Activated gamma-delta T cell (primary cell): ENCODE data around the gene DRC1.
"Not testable (repeated sequence)": the region's sequence is repeated elsewhere in the genome, so short reads cannot be mapped to it uniquely, and the experiment has no call there.

Experiments
- DNase-seq: peaks from one replicate; lab custom pipeline; 2025; lab: John Stamatoyannopoulos, UW
- total RNA-seq, 2 donors: gene quantifications; one replicate each; lab custom pipeline; 2026; lab: John Stamatoyannopoulos, UW

DRC1 gene
- 0.15 to 0.17 reads per million in 2 donors for total RNA-seq

- no peak for DNase-seq
Observed at GRCh38 chr2:26401739-26402541, at the start of gene DRC1. Gene DRC1, plus strand, starts transcription at chr2:26401920. Its CDS starts 70 bp downstream, at chr2:26401990.

DNA sequence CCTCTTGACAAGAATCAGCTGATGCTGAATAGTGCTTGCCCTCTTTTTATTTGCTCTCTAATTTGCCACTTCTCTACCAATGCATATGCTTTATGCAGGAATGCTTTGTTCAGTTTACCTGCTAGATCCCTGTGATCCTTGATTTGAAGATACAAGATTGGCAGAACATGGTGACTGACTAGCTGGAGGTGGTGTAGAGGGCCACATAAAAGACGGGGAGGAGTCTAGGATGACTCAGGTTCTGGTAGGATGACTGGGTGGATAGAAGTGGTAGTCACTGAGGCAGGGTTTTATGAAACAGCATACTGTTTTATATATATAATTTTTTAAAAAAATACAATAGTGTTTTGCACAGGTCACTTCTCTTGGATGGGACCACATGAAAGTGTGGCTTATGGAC is 48.8 kb upstream of the DRC1 start:
- no peak for DNase-seq

- DNase-seq = not testable (repeated sequence)
Observed at GRCh38 chr2:26354469-26354868, 47.3 kb upstream of the DRC1 start.

DNA sequence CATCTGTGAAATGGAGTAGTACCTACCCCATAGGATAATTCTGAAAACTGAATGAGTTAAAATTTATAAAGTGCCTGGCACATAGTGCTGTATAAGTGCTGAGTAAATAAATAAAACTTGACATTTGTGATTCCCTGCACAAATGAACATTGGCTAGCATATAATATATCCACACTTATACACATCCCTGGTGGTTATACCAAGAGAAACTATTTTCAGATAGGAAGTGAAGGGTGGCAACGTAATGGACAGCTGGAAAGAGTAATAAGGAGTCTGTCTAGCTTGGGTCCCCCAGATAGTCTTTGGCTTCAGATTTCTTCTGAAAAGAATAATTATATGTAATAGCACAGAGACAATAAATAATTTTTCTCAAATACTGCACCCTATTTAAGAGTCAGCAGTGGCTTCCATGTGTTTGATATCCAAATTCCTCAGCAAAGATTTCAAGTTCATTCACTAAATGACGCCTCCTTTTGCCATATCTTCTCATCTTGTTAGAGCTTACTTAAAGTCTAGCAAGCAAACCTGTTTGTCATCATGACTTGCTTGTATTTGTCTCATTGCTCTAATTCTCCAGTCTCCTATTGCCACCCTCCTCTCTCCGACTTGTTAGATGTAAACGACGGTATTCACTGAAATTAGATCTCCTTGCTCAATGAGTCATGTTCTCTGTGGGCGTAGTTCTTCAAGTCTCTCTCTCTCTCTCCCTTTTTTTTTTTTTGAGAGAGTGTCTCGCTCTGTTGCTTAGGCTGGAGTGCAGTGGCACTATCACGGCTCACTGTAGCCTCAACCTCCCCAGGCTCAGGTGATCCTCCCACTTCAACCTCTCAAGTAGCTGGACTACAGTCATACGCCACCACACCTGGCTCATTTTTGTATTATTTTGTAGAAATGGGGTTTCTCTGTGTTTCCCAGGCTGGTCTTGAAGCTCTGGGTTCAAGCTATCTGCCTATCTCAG is 46.4 kb upstream of the DRC1 start:
- no peak for DNase-seq

DNA sequence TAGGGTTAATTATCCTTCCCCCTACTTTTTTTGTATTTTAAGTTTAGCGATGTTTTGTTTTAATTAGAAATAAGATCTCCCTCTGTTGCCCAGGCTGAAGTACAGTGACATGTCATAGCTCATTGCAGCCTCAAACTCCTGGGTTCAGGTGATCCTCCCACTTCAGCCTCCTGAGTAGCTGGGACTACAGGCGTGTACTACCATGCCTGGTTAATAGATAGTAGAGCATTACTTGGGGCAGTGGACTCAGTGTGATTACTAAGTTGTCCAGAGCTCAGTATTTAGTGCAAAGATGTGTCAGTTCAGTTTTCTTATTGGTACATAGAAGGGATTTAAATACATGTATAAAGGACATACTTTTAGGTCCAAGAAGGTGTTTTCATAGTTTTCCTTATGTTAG is 45.6 kb upstream of the DRC1 start:
- DNase-seq = no peak

GRCh38 chr2:26356771-26357170 is 44.9 kb upstream of the DRC1 start:
- DNase-seq = no peak

DNA sequence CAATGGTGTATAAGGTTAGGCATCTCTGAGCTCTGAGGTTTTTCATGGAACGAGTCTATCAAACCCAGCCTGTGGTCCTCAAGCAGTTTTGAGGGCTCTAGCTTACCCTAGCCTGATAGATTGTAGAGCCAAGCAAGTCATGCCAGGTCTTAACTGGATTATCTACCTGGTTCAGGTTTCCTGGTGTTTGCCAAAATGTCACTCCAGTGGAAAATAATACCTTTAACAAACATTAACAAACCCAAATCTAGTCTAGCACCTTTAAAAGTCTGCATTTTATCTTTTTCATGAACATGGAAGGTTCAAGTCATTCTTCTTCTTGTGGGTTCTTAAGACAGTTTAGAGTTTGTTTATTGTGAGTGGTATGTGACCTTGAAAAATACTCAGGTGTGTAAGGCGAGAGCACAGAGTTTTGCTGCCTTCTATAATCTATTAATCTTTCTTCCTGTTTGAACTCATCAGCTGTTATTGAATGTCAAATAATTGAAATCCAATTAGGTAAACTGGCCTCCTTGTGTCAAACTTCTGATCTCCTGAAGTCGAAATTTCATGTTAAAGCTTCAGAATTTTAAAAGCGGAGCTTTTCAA is 41.7 kb upstream of the DRC1 start:
- DNase-seq = no peak

DNA sequence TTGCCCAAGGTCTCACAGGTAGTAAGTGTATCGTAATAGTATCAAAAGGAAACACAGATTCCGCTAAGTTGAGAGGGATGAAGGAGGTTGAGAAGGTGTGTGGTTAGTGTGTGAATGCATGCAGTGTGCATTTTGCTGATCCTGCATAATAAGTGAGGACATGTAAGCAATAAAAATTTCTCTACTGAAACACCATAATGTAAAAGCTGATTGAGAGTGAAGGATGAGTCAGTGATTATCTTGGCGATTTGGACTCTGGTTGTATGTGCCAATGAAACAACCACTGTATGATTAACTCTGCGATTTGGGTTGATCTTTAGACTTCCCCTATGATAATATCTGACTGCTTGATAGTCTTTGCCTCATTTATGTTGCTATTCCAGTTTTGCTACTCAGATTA is 38.4 kb upstream of the DRC1 start:
- no peak for DNase-seq

- DNase-seq = no peak
Observed at GRCh38 chr2:26363958-26364357, 37.8 kb upstream of the DRC1 start.

DNA sequence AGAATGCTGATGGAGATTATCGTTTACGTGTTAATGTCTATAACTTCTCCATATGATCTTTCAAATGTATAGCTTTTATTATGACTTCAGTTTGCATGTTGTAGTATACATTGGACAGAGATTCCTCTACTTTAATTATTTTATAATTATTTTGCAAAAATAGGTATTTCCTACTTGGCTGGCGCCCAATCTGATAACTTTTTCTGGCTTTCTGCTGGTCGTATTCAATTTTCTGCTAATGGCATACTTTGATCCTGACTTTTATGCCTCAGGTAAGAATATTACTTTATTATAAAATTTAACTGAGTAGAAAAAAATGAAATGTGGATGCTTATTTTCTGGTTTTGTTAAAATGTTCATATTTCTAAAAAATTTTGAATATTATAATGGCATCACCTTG is 37.1 kb upstream of the DRC1 start:
- DNase-seq = no peak

- no peak for DNase-seq
Observed at GRCh38 chr2:26366957-26367356, 34.8 kb upstream of the DRC1 start.

GRCh38 chr2:26369664-26370063 is 32.1 kb upstream of the DRC1 start:
- DNase-seq = not testable (repeated sequence)

GRCh38 chr2:26370909-26371308 is 30.8 kb upstream of the DRC1 start:
- not testable (repeated sequence) for DNase-seq

GRCh38 chr2:26376799-26377198 is 24.9 kb upstream of the DRC1 start:
- DNase-seq = no peak

DNA sequence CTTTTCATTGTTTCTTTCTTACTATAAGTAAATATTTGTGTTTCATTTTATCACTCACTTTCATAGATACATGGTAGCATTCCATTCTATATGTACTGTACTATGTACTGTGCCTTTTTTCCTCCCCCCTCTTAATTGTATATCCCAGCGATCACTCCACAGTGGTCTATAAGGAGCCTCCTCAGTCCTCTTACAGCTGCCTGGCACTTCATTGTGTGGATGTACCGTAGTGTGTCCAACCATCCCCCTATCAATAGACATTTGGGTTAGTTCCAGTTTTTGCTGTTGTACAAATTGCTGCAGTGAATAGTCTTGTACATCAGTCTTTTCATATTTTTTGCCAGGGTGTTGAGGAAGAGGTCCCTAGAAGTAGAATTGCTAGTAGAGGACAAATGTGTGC is 21.4 kb upstream of the DRC1 start:
- no peak for DNase-seq

DNA sequence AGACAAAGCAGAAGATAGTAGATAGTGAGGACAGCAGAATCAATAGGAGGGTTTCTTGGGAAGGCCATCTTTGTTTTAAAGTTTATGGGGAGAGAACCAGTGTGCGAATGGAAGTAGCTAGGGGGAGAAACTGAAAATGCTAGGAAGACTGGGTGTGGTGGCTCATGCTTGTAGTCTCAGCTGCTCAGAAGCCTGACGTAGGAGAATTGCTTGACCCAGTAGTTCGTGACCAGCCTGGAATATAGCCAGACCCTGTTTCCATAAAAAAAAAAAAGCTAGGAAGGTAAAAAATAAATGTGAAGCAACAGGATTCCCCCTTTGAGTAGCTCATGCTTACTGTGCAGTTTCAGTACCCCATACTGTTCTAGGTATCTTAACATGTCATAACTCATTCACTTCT is 19.2 kb upstream of the DRC1 start:
- no peak for DNase-seq

- no peak for DNase-seq
Observed at GRCh38 chr2:26384183-26384582, 17.5 kb upstream of the DRC1 start.

DNA sequence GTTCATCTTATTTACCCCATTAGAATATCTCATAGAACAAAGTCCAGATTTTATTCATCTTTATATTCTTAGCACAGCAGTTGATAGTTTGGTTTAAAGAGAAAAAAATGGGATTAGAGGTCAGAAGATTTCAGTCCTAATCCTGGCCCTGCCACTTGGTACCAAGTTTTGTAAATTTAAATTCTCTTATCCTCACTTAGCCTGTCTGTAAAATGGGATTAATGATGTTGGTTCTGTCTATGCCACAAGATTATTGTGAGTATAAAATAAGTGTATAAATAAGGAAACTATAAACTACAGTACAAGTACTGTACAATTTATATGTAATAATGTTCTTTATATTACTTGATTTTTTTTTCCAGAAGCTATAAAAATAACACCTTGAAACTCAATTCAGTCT is 17.1 kb upstream of the DRC1 start:
- no peak for DNase-seq

DNA sequence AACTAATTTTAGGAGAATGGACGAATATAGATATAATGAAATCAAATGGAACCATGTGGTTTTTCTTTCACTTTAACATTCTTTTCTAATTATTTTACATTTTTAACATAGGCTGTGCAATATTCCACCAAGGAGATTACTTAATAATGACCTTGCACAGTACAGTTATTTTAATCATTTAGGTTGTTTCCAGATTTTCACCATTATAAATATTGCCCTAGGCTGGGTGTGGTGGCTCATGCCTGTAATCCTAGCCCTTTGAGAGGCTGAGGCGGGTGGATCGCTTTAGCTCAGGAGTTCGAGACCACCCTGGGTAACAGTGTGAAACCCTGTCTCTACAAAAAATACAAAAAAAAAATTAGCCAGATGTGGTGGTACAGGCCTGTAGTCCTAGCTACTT is 14.5 kb upstream of the DRC1 start:
- no peak for DNase-seq

DNA sequence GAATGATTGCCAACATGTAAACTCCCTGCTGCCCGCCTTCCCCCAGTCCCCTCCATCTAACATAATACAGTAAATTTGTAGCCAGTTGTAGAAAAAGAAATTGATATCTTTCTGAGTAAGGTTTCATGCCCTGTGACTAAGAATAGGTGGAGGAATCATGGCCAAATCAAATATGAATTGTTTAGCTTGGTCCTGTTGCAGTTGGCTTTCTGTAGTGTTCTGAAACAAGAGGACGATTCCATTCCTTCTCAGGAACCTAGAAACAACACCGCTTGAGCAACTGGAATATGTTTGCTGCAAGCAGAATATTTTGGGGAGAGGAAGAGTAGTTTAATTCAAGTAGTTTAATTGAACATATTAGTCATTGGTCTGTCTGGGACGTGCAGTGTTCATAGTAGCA is 7.0 kb upstream of the DRC1 start:
- no peak for DNase-seq

DNA sequence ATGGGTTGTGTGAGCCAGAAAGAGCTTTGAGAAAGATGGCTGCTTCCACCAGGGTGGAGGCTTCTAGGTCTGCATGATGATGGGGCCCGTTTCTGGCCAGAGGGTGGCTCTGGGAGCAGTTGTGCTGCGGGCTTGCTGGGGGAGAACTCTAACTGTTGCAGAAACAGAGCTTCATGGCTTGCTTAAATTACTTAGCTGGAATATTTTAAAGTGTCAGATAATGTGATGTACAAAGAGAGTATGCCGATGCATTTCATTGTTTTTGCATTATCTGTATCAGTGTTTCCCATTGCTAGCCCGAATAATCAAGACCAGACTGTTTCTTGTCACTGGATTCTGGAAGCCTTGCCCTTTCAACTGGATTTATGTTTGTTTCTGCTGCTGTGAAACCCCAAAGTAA is 6.3 kb upstream of the DRC1 start:
- DNase-seq = no peak

DNA sequence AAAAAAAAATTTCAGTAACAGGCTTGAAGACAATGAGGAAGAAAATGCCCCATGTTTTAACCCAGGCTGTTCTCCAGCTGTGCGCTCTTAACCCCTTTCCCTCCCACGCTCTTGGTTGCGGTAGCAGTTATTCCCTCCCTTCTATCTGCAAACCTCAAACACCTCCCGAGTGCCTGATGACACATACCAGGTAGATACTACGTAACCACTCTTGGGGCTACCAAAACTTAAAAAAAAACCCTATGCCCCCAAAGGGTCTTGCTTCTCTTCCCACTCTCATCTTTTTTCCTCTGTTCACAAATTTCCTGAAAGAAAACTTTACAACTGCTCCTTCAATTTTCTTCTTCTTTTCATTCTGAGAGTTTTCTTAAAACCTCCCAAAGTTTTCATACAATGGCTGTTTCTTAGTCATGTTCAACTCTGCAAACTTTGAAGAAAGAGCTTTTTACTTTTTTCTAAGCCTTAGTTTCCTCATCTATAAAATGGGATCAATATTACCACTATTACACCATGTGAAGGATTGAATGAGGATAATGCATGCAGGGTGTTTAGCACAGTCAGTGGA is 4.9 kb upstream of the DRC1 start:
- DNase-seq = no peak
